Glutamatergic neuron (in vitro differentiated cells): ENCODE results near the gene ZNF526. TPM values are rescaled to one million over a fixed set of nuclear protein-coding genes. Genes with fewer than 3 reads are reported as not detected.

ENCODE experiments used
- DNase-seq: peaks from one replicate; pipeline ENCODE4 v3.0.0; 2022
- H3K27ac Mint-ChIP-seq: one replicate; pipeline ENCODE4 v1.8.0; 2020; ENCODE audit warnings: mild to moderate bottlenecking, mixed read lengths, inconsistent platforms; ENCODE audit not compliant: unreplicated experiment
- H3K27me3 Mint-ChIP-seq: one replicate; pipeline ENCODE4 v1.8.0; 2020; ENCODE audit warnings: mild to moderate bottlenecking, moderate library complexity, mixed read lengths, inconsistent platforms; ENCODE audit not compliant: unreplicated experiment
- H3K36me3 Mint-ChIP-seq: one replicate; pipeline ENCODE4 v1.8.0; 2020; ENCODE audit warnings: mild to moderate bottlenecking, mixed read lengths, inconsistent platforms; ENCODE audit not compliant: unreplicated experiment
- H3K4me1 Mint-ChIP-seq: one replicate; pipeline ENCODE4 v1.8.0; 2020; ENCODE audit warnings: mild to moderate bottlenecking, low read depth, mixed read lengths, inconsistent platforms; ENCODE audit not compliant: unreplicated experiment
- H3K4me3 Mint-ChIP-seq: one replicate; pipeline ENCODE4 v1.8.0; 2020; ENCODE audit warnings: mild to moderate bottlenecking, mixed read lengths, inconsistent platforms; ENCODE audit not compliant: unreplicated experiment
- H3K9me3 Mint-ChIP-seq: one replicate; pipeline ENCODE4 v1.8.0; 2020; ENCODE audit warnings: mild to moderate bottlenecking, moderate library complexity, mixed read lengths, inconsistent platforms; ENCODE audit not compliant: unreplicated experiment
- CTCF ChIP-seq: fragments of 200-600 bp; sonication (generic); IDR thresholded peaks from one replicate; pipeline ENCODE4 v1.5.0; 2021; ENCODE audit not compliant: partially characterized antibody, unreplicated experiment
- total RNA-seq: library from RNA; stranded (reverse); fragmentation: NEBNext Ultra II Directional; extraction: Animal tissue kit (Norgen Biotek cat#: 25700); gene quantifications from one replicate; pipeline ENCODE4 v1.2.1, GENCODE V29; 2021; ENCODE audit not compliant: unreplicated experiment

The ZNF526 gene
- total RNA-seq, 1 donor from 2014 or later, result 12.0 TPM

GRCh38 chr19:42196011-42197001 lies 23.8 kb upstream of the ZNF526 start:
- peaks cover 4% of the 10 kb centered on the region for H3K9me3 Mint-ChIP-seq
- peaks cover 5% of the 10 kb centered on the region for H3K27me3 Mint-ChIP-seq
- DNase-seq, result no peak
- H3K4me1 Mint-ChIP-seq, result peaks cover 4% of the 10 kb centered on the region
- no peak overlapping the region for H3K27ac Mint-ChIP-seq
- H3K4me3 Mint-ChIP-seq, result no peak overlapping the region
- no peaks in the 10 kb centered on the region for H3K36me3 Mint-ChIP-seq
- no peak for TF ChIP-seq CTCF

GRCh38 chr19:42197375-42197817 lies 22.7 kb upstream of the ZNF526 start:
- Mint-ChIP-seq H3K4me3 (no peak overlapping the region), H3K36me3 (no peaks in the 10 kb centered on the region), H3K27me3 (peaks cover 9% of the 10 kb centered on the region), H3K4me1 (no peaks in the 10 kb centered on the region), H3K27ac (no peak overlapping the region), H3K9me3 (peaks cover 5% of the 10 kb centered on the region)
- no peak for TF ChIP-seq CTCF
- DNase-seq, result no peak

- H3K4me1 Mint-ChIP-seq, result no peaks in the 10 kb centered on the region
- H3K27me3 Mint-ChIP-seq, result peaks cover 9% of the 10 kb centered on the region
- no peak for TF ChIP-seq CTCF
- peak overlapping the region; percentile 48 for H3K27ac Mint-ChIP-seq
- peaks cover 7% of the 10 kb centered on the region for H3K9me3 Mint-ChIP-seq
- no peak for DNase-seq
- peaks cover 8% of the 10 kb centered on the region for H3K36me3 Mint-ChIP-seq
- H3K4me3 Mint-ChIP-seq, result no peak overlapping the region
Observed at GRCh38 chr19:42198676-42199439, 21.3 kb upstream of the ZNF526 start.

GRCh38 chr19:42199440-42200115 lies 20.5 kb upstream of the ZNF526 start:
- no peak for DNase-seq
- H3K9me3 Mint-ChIP-seq, result peaks cover 7% of the 10 kb centered on the region
- no peaks in the 10 kb centered on the region for H3K4me1 Mint-ChIP-seq
- no peak overlapping the region for H3K4me3 Mint-ChIP-seq
- no peak for TF ChIP-seq CTCF
- H3K36me3 Mint-ChIP-seq, result peaks cover 8% of the 10 kb centered on the region
- H3K27me3 Mint-ChIP-seq, result peaks cover 9% of the 10 kb centered on the region
- peak overlapping the region; percentile 18 for H3K27ac Mint-ChIP-seq
